HG03064 (cell line): Measurements from ENCODE around the gene TXNIP.
"Not testable (repeated sequence)": the region's sequence is repeated elsewhere in the genome, so short reads cannot be mapped to it uniquely, and the experiment has no call there.

Source experiments
- ATAC-seq: cut with Tn5 transposase; IDR thresholded peaks from one replicate; pipeline ENCODE4 v1.9.1; 2021; ENCODE audit warnings: low read depth; ENCODE audit not compliant: unreplicated experiment

TXNIP gene

GRCh38 chr1:145996433-145997015, at the start of gene TXNIP:
Gene TXNIP, minus strand, starts transcription at chr1:145996579. Its CDS starts 313 bp downstream, at chr1:145996266.
- peak; percentile 79 for ATAC-seq

- no peak for ATAC-seq
These were observed 43.4 kb upstream of the TXNIP start for GRCh38 chr1:146039844-146040194.

- ATAC-seq: no peak
These were observed 40.7 kb upstream of the TXNIP start for GRCh38 chr1:146036965-146037646.

GRCh38 chr1:146036241-146036964, 40.0 kb upstream of the TXNIP start:
- ATAC-seq: no peak

- ATAC-seq: no peak
These were observed 38.7 kb upstream of the TXNIP start for GRCh38 chr1:146035048-146035423.

GRCh38 chr1:146032631-146033219, 36.3 kb upstream of the TXNIP start:
- no peak for ATAC-seq

GRCh38 chr1:146031476-146031875, 35.1 kb upstream of the TXNIP start:
- ATAC-seq: no peak

GRCh38 chr1:146029117-146029516, 32.7 kb upstream of the TXNIP start:
- no peak for ATAC-seq

- ATAC-seq: not testable (repeated sequence)
These were observed 30.3 kb upstream of the TXNIP start for GRCh38 chr1:146026650-146027049.

GRCh38 chr1:146025787-146026495, 29.6 kb upstream of the TXNIP start:
- ATAC-seq: not testable (repeated sequence)

GRCh38 chr1:146022403-146023127, 26.2 kb upstream of the TXNIP start:
- no peak for ATAC-seq

GRCh38 chr1:146021622-146022402, 25.4 kb upstream of the TXNIP start, which contains the start of gene HJV:
Gene HJV, minus strand, starts transcription at chr1:146021735. Its CDS starts 1,504 bp downstream, at chr1:146020231.
- no peak for ATAC-seq

- ATAC-seq: no peak
These were observed 24.7 kb upstream of the TXNIP start for GRCh38 chr1:146021050-146021445.

GRCh38 chr1:146020058-146021049, 24.0 kb upstream of the TXNIP start:
- no peak for ATAC-seq

GRCh38 chr1:146019231-146020057, 23.1 kb upstream of the TXNIP start:
- no peak for ATAC-seq

- ATAC-seq: no peak
These were observed 20.5 kb upstream of the TXNIP start for GRCh38 chr1:146016891-146017290.

GRCh38 chr1:146013559-146013922, 17.2 kb upstream of the TXNIP start:
- ATAC-seq: no peak
